ENCODE results near the gene CRCP. TPM values are rescaled to one million over a fixed set of nuclear protein-coding genes. Genes with fewer than 3 reads are reported as not detected.

The CRCP gene
- total and polyA plus RNA-seq, 2 of the 13 experiments (the other 11 are each of a cell fraction or from before 2014, with no cell fraction given): 22.7 to 31.0 TPM

DNA sequence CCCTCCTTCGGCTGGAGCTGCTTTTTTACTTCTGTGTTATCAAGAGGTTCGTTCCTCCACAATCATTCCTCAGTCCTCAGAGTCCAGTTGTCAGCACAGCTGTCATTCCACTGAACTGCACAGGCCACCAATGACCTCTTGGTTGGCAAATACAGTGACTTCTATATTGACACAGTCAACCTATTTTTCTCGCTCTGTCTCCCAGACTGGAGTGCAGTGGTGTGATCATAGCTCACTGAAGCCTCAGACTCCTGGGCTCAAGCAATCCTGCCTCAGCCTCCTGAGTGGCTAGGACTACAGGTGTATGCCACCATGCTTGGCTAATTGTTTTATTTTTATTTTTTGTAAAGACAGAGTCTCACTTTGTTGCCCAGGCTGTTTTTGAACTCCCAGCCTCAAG lies 27.7 kb downstream of the CRCP start (continued):
- TF ChIP-seq, protein P1, sequence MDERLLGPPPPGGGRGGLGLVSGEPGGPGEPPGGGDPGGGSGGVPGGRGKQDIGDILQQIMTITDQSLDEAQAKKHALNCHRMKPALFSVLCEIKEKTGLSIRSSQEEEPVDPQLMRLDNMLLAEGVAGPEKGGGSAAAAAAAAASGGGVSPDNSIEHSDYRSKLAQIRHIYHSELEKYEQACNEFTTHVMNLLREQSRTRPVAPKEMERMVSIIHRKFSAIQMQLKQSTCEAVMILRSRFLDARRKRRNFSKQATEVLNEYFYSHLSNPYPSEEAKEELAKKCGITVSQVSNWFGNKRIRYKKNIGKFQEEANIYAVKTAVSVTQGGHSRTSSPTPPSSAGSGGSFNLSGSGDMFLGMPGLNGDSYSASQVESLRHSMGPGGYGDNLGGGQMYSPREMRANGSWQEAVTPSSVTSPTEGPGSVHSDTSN (CRISPR knock-in tag; IDR thresholded peaks at IDR 0.05): peak; percentile 72
- TF ChIP-seq ERF (CRISPR knock-in tag; IDR thresholded peaks at IDR 0.05): peak; percentile 79; the same call in 1 of the 2 replicates
- TF ChIP-seq, protein P2, sequence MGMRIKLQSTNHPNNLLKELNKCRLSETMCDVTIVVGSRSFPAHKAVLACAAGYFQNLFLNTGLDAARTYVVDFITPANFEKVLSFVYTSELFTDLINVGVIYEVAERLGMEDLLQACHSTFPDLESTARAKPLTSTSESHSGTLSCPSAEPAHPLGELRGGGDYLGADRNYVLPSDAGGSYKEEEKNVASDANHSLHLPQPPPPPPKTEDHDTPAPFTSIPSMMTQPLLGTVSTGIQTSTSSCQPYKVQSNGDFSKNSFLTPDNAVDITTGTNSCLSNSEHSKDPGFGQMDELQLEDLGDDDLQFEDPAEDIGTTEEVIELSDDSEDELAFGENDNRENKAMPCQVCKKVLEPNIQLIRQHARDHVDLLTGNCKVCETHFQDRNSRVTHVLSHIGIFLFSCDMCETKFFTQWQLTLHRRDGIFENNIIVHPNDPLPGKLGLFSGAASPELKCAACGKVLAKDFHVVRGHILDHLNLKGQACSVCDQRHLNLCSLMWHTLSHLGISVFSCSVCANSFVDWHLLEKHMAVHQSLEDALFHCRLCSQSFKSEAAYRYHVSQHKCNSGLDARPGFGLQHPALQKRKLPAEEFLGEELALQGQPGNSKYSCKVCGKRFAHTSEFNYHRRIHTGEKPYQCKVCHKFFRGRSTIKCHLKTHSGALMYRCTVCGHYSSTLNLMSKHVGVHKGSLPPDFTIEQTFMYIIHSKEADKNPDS (CRISPR knock-in tag; IDR thresholded peaks at IDR 0.05): no peak
- TF ChIP-seq MAZ (IDR thresholded peaks at IDR 0.05; ENCODE audit: borderline replicate concordance, low read depth, low read length): no peak
- no peak for TF ChIP-seq MAZ (CRISPR knock-in tag; IDR thresholded peaks at IDR 0.05; ENCODE audit: low read depth)
- TF ChIP-seq, protein P3, sequence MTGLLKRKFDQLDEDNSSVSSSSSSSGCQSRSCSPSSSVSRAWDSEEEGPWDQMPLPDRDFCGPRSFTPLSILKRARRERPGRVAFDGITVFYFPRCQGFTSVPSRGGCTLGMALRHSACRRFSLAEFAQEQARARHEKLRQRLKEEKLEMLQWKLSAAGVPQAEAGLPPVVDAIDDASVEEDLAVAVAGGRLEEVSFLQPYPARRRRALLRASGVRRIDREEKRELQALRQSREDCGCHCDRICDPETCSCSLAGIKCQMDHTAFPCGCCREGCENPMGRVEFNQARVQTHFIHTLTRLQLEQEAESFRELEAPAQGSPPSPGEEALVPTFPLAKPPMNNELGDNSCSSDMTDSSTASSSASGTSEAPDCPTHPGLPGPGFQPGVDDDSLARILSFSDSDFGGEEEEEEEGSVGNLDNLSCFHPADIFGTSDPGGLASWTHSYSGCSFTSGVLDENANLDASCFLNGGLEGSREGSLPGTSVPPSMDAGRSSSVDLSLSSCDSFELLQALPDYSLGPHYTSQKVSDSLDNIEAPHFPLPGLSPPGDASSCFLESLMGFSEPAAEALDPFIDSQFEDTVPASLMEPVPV (CRISPR knock-in tag; IDR thresholded peaks at IDR 0.05): no peak
- TF ChIP-seq ZSCAN20 (CRISPR knock-in tag; IDR thresholded peaks at IDR 0.05; ENCODE audit: borderline replicate concordance): no peak
- TF ChIP-seq, protein P4, sequence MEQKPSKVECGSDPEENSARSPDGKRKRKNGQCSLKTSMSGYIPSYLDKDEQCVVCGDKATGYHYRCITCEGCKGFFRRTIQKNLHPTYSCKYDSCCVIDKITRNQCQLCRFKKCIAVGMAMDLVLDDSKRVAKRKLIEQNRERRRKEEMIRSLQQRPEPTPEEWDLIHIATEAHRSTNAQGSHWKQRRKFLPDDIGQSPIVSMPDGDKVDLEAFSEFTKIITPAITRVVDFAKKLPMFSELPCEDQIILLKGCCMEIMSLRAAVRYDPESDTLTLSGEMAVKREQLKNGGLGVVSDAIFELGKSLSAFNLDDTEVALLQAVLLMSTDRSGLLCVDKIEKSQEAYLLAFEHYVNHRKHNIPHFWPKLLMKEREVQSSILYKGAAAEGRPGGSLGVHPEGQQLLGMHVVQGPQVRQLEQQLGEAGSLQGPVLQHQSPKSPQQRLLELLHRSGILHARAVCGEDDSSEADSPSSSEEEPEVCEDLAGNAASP (CRISPR knock-in tag; IDR thresholded peaks at IDR 0.05; ENCODE audit: borderline replicate concordance): peak; percentile 75; the same call in 1 of the 2 replicates
- peak; percentile 68; the same call in 1 of the 2 replicates for TF ChIP-seq HMG20A (CRISPR knock-in tag; IDR thresholded peaks at IDR 0.05; ENCODE audit: borderline replicate concordance)
- no peak for TF ChIP-seq ZNF567 (CRISPR knock-in tag; IDR thresholded peaks at IDR 0.05; ENCODE audit: borderline replicate concordance)
- 0 out of 2 replicates have a peak, but pooled peaks have one; percentile 13 for TF ChIP-seq FOXK2 (IDR thresholded peaks at IDR 0.05)
- no peak for TF ChIP-seq GABPB1 (CRISPR knock-in tag; IDR thresholded peaks at IDR 0.05)
- TF ChIP-seq TCF12 (IDR thresholded peaks at IDR 0.05): no peak
- TF ChIP-seq TCF12 (CRISPR knock-in tag; IDR thresholded peaks at IDR 0.05): no peak
- peak; percentile 93 for TF ChIP-seq SAP130 (CRISPR knock-in tag; IDR thresholded peaks at IDR 0.05; ENCODE audit: low read depth)
- TF ChIP-seq, protein P5, sequence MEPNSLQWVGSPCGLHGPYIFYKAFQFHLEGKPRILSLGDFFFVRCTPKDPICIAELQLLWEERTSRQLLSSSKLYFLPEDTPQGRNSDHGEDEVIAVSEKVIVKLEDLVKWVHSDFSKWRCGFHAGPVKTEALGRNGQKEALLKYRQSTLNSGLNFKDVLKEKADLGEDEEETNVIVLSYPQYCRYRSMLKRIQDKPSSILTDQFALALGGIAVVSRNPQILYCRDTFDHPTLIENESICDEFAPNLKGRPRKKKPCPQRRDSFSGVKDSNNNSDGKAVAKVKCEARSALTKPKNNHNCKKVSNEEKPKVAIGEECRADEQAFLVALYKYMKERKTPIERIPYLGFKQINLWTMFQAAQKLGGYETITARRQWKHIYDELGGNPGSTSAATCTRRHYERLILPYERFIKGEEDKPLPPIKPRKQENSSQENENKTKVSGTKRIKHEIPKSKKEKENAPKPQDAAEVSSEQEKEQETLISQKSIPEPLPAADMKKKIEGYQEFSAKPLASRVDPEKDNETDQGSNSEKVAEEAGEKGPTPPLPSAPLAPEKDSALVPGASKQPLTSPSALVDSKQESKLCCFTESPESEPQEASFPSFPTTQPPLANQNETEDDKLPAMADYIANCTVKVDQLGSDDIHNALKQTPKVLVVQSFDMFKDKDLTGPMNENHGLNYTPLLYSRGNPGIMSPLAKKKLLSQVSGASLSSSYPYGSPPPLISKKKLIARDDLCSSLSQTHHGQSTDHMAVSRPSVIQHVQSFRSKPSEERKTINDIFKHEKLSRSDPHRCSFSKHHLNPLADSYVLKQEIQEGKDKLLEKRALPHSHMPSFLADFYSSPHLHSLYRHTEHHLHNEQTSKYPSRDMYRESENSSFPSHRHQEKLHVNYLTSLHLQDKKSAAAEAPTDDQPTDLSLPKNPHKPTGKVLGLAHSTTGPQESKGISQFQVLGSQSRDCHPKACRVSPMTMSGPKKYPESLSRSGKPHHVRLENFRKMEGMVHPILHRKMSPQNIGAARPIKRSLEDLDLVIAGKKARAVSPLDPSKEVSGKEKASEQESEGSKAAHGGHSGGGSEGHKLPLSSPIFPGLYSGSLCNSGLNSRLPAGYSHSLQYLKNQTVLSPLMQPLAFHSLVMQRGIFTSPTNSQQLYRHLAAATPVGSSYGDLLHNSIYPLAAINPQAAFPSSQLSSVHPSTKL (CRISPR knock-in tag; IDR thresholded peaks at IDR 0.05): peak; percentile 90
- no peak for TF ChIP-seq ZC3H13 (CRISPR knock-in tag; IDR thresholded peaks at IDR 0.05)
- TF ChIP-seq, protein P6, sequence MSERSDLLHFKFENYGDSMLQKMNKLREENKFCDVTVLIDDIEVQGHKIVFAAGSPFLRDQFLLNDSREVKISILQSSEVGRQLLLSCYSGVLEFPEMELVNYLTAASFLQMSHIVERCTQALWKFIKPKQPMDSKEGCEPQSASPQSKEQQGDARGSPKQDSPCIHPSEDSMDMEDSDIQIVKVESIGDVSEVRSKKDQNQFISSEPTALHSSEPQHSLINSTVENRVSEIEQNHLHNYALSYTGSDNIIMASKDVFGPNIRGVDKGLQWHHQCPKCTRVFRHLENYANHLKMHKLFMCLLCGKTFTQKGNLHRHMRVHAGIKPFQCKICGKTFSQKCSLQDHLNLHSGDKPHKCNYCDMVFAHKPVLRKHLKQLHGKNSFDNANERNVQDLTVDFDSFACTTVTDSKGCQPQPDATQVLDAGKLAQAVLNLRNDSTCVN (CRISPR knock-in tag; IDR thresholded peaks at IDR 0.05; ENCODE audit: borderline replicate concordance): no peak
- TF ChIP-seq RXRB (CRISPR knock-in tag; IDR thresholded peaks at IDR 0.05; ENCODE audit: borderline replicate concordance): peak; percentile 88
- TF ChIP-seq WIZ (CRISPR knock-in tag; IDR thresholded peaks at IDR 0.05): no peak

All from HepG2 (cell line).